Hepatocyte (in vitro differentiated cells): ENCODE data around the gene TP73.

Source experiments
- CTCF ChIP-seq: fragments of 200-600 bp; sonication (generic); IDR thresholded peaks from 2 replicates; pipeline ENCODE4 v1.5.1; 2016; ENCODE audit warnings: antibody characterized with exemption, mild to moderate bottlenecking; ENCODE audit not compliant: poor library complexity
- EZH2phosphoT487 ChIP-seq: fragments of 200-600 bp; sonication (generic); IDR thresholded peaks from one replicate; pipeline ENCODE4 v1.6.1; 2018; ENCODE audit warnings: antibody characterized with exemption, mild to moderate bottlenecking, low read depth, moderate library complexity; ENCODE audit not compliant: unreplicated experiment, severe bottlenecking

GRCh38 chr1:3616861-3617260 is 35.5 kb upstream of the TP73 start:
- TF ChIP-seq EZH2phosphoT487 = no peak
- TF ChIP-seq CTCF = no peak
